Fibroblast of gingiva (primary cell): ENCODE results near the gene TIMM10B.

Source experiments
- DNase-seq: peaks from one replicate; pipeline ENCODE4 v3.0.0-alpha.2; 2011; ENCODE audit warnings: low read depth

The TIMM10B gene

GRCh38 chr11:6481012-6481923 is at the start of gene TIMM10B, which contains the start of gene ARFIP2:
TIMM10B (plus strand) TSS chr11:6481501; CDS start chr11:6481517, 16 bp downstream.
ARFIP2 (minus strand) TSS chr11:6481331; CDS start chr11:6480421, 910 bp downstream.
- peak; percentile 97 for DNase-seq

- DNase-seq, result peak; percentile 81
Observed at GRCh38 chr11:6431861-6432260, 49.4 kb upstream of the TIMM10B start.

- DNase-seq, result no peak
Observed at GRCh38 chr11:6433998-6434660, 47.2 kb upstream of the TIMM10B start.

GRCh38 chr11:6437423-6437822 is 43.9 kb upstream of the TIMM10B start:
- DNase-seq, result no peak

- no peak for DNase-seq
Observed at GRCh38 chr11:6437993-6438392, 43.3 kb upstream of the TIMM10B start.

GRCh38 chr11:6438979-6439571 is 42.2 kb upstream of the TIMM10B start:
- peak; percentile 44 for DNase-seq

GRCh38 chr11:6440906-6441358 is 40.4 kb upstream of the TIMM10B start, which contains the start of gene HPX:
HPX (minus strand) TSS chr11:6440987; CDS start chr11:6440963, 24 bp downstream.
- DNase-seq, result no peak

- no peak for DNase-seq
Observed at GRCh38 chr11:6442441-6442840, 38.9 kb upstream of the TIMM10B start.

- peak; percentile 47 for DNase-seq
Observed at GRCh38 chr11:6443269-6444003, 37.9 kb upstream of the TIMM10B start.

GRCh38 chr11:6448574-6448973 is 32.7 kb upstream of the TIMM10B start:
- DNase-seq, result no peak

- DNase-seq, result peak; percentile 8
Observed at GRCh38 chr11:6452219-6452618, 29.1 kb upstream of the TIMM10B start.

GRCh38 chr11:6453152-6453551 is 28.1 kb upstream of the TIMM10B start:
- no peak for DNase-seq

- no peak for DNase-seq
Observed at GRCh38 chr11:6455070-6455469, 26.2 kb upstream of the TIMM10B start.

- DNase-seq, result no peak
Observed at GRCh38 chr11:6456361-6457073, 24.8 kb upstream of the TIMM10B start.

- no peak for DNase-seq
Observed at GRCh38 chr11:6457581-6458320, 23.6 kb upstream of the TIMM10B start.

- DNase-seq, result no peak
Observed at GRCh38 chr11:6458352-6459098, 22.8 kb upstream of the TIMM10B start.

- DNase-seq, result no peak
Observed at GRCh38 chr11:6459099-6459450, 22.2 kb upstream of the TIMM10B start.

- DNase-seq, result peak; percentile 72
Observed at GRCh38 chr11:6468712-6469495, 12.4 kb upstream of the TIMM10B start.

GRCh38 chr11:6469599-6469998 is 11.7 kb upstream of the TIMM10B start:
- DNase-seq, result no peak
